Superior temporal gyrus (tissue), 1 donor: ENCODE results near the gene FRS2.

Source experiments
- DNase-seq: peaks from one replicate; pipeline ENCODE4 v3.0.0-alpha.2; 2016; ENCODE audit errors: extremely low spot score

The FRS2 gene

DNA sequence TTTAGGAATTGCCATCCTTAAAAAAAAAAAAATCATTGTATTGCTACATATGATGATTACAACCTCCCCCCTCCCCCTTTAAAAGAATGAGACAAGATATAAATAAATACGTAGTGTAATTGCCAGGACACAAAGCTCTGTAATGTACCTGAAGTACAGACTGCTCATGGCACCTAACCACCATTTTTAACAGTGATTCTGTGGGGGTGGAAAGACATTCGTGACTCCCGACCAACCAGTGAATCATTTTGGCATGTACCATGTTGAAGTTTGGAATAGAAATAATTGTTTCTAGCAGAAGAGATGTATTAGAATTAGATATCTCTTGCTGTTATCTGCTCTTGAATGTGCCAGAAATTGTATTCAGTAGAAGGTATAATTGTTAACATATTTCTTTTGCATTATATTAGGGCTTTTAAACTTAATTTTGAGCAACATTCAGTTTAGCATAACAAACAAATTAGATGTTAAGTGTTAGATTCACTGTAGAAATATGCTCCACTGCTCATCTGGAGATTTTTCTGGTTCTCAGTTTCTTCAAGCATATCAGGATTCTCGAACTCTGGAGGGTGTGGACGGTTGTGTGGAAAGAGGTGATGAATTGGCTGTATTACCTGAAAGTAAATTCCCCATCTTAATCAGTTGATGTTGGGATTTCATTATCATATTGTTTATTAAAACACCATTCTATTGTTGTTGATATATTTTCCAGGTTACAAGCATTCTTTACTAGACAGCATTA is 31.1 kb downstream of the FRS2 start:
- no peak for DNase-seq

GRCh38 chr12:69502345-69503081 is 32.3 kb downstream of the FRS2 start:
- DNase-seq, result no peak

DNA sequence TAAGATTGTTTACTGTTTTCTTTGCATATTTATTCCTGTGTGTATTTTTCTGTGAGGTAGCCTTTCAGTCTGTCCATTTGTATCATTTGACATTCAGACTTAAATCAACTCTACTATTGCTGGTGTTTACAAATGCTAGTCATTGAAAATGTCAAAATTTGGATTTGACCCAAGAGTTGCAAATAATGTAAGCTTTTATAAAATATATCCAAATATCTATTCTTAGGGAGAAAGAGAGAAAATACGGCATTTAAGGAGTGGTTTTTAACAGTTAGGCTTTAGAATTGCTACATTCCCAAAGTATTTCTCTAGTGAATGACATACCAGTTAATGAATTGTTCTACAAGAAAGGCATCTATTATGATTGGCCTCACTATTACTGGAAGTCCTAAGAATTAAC is 37.9 kb downstream of the FRS2 start:
- no peak for DNase-seq

DNA sequence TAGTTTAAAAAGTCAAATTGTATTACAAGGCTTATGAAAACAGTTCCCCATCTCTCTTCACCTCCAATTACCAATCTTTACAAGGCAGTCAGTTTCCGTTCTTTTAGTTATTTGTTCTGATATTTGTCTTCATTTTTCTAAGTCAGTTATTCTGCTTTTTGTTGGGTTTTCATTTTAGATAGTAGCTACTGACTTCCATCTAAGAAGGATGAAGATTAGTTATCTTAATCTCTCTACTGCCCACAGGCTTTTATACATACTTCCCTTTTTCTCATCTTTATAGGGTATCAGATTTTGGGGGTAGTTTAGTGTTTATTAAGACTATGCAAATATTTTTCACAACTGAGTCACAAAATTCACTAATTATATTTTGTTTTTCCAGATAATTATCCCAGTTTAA is 38.4 kb downstream of the FRS2 start:
- no peak for DNase-seq

GRCh38 chr12:69509308-69509736 is 39.1 kb downstream of the FRS2 start:
- no peak for DNase-seq

- no peak for DNase-seq
These were observed 40.0 kb downstream of the FRS2 start for GRCh38 chr12:69509904-69510827.

DNA sequence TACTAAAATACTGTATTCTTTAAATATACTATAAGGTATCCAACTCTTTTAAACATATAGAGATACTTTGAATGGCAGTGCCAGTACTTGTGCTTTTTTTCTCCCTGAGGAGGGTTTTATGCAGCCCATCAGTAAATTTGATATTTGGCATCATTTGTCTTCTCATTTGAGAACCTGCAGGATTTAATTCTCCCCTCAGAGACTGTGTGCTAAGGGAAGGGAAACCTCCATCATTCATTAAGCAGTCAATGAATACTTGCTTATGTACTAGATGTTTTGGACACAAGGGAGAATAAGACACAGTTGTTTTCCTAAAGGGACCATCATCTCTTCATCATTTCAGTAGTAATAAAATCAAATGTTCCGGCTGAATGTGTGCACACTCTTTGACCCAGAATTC is 40.8 kb downstream of the FRS2 start:
- no peak for DNase-seq

GRCh38 chr12:69511469-69512267 is 41.5 kb downstream of the FRS2 start:
- DNase-seq, result no peak

DNA sequence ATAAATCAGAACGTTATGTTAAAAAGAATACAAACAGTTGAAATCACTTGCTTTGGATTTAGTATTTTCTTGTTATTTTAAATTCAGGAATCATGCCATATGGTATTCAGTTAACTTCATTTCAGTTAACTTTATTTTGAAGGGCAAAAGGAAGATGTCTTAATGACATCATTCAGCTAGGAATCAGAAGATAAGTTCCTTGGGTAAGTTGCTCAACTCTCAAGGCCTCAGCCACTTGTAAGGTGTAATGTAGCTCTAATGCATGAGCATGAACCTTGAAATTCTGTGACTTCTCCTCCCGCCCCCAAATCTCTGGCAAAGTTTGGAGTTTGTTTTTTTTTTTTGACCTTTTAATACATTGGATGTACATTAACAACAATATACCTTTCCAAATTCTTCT is 42.6 kb downstream of the FRS2 start:
- DNase-seq, result no peak

- no peak for DNase-seq
These were observed 43.1 kb downstream of the FRS2 start for GRCh38 chr12:69513297-69513696.

DNA sequence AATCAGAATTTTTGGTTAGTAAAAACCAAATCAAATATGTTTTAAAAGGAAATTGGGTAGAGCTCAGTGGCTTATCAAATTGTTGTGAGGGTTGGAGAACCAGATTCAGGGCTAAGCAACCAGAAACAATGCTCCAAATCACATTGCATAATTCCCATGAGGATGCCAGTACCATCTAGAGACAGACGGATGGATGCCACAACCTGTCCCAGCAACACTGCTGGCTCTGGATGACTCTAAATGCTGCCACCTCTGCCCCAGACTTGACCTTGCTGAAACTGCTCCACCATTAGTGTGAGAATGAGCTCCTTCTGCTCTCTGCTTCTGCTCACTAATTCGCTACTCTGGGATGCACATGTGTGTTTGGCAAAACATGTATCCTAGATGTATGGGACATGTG is 43.9 kb downstream of the FRS2 start:
- DNase-seq, result no peak

- no peak for DNase-seq
These were observed 44.7 kb downstream of the FRS2 start for GRCh38 chr12:69514845-69515244.

DNA sequence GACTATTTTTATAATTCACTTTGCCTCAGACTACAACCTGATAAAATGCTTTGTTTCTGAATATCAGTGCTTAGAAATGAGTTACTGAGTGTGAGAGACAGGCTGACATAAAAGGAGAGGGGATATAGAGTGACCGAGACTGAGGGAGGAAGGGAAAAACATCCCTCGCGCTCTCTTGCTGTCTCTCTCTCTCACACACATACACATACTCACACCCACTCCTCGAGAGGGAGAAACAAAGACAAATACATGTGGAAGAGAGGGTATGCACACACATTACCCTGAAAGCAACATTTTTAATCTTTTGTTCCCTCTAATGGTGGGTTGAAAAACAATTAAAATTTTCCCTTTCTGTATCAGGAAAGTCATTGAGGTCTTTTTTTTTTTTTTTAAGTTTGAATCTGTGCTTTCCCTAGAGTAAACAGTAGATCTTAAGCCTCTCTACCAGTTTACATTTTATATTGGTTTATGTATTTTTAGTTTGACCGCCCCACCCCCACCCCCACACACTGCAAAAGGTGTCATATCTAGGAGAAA is 45.3 kb downstream of the FRS2 start:
- DNase-seq, result no peak

- no peak for DNase-seq
These were observed 46.8 kb downstream of the FRS2 start for GRCh38 chr12:69516950-69517349.

DNA sequence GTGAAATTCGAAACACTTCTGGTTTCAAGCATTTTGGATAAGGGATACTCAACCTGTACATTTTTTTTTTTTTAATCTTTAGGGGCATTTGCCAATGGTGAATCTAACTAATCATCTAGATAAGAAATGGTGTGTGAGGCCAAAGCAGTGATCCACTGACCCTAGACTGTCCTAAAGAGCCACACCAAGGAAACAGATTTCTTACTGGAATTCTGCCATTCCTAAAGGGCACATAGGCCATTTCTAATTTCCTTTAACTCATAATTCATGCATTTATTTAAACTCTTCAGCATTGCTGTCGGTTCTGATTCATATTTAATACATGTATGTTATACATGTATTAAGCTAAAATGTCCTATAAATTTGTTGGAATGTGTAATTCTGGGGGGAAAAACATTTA is 47.2 kb downstream of the FRS2 start:
- no peak for DNase-seq

GRCh38 chr12:69519871-69520270 is 49.7 kb downstream of the FRS2 start:
- no peak for DNase-seq

GRCh38 chr12:69523433-69524330 is 53.5 kb downstream of the FRS2 start:
- no peak for DNase-seq

GRCh38 chr12:69524331-69524630 is 54.1 kb downstream of the FRS2 start:
- no peak for DNase-seq

DNA sequence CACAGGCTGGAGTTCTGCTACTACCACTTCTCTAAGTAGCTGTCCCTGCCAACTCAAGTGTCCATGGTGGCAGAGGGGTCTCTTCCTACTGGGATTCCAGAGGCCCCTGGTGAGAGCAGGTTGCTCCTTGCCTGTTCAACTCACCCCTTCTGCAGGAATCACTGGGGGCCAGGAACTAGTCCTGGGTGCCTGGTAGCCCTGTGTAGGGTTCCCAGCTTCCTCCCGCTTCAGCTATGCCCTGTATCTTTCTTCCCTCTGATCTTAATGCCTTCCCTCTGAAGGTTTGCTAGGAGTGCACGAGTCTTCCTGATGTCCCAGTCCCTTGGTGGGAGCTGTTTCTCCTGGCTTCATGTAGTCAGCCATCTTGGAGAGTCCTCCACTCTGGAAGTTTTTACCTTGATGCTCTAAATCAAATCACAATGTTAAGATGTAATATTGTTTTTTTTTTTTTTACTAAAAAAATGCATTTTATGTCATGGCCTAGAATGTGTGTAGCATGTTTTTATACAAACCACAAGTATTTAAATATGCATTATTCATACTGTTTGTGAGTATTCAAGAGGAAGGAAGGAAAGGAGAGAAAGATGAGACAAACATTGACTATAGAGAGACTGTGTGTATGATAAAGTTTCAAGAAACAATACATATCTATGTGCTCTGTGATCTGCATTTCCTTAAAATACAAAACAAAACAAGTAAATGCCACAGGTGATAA is 54.7 kb downstream of the FRS2 start:
- DNase-seq, result no peak
